ENCODE measurements around the gene ASTL. TPM values are rescaled to one million over a fixed set of nuclear protein-coding genes. Genes with fewer than 3 reads are reported as not detected.
A peak's percentile ranks its signal among the peaks of the same experiment; 100 is the strongest.

The ASTL gene
- total and polyA plus RNA-seq, 9 of the 15 experiments (the other 6 are each of a cell fraction or from before 2014, with no cell fraction given), result not detected

GRCh38 chr2:96103187-96103601 is 35.1 kb downstream of the ASTL start:
- ATAC-seq (peak; percentile 17; the same call in 1 of the 3 replicates), FAIRE-seq (no peak), DNase-seq (ENCODE audit: extremely low read depth in 1 of 4, low spot score in 3 of 4) (no peak)
- CTCF ChIA-PET (ENCODE audit: low intra/inter-chr PET ratio), result no interaction called here
- H3K4me1 ChIP-seq (replicated peaks in 1 of 2; ENCODE audit: control insufficient read depth in 2 of 2, insufficient read depth in 2 of 2, low read length in 2 of 2), result peaks cover 0 to 8% of the 10 kb centered on the region in 2 experiments; a peak in 1 of 5 replicates
- no peaks in the 10 kb centered on the region for H3K79me2 ChIP-seq (ENCODE audit: control insufficient read depth, insufficient read depth, low read length)
- no peak overlapping the region for H3K9ac ChIP-seq (ENCODE audit: insufficient read depth in 1 of 2, low read depth in 2 of 2, low read length in 2 of 2)
- H3K4me3 ChIP-seq, result no peak overlapping the region
- H3K36me3 ChIP-seq (ENCODE audit: control insufficient read depth, insufficient read depth, low read length), result no peaks in the 10 kb centered on the region
- H3K27ac ChIP-seq (ENCODE audit: extremely low read depth, low read depth, low read length), result no peak overlapping the region
- H3K9me1 ChIP-seq (ENCODE audit: control insufficient read depth, insufficient read depth, low read length), result no peaks in the 10 kb centered on the region
- in situ Hi-C loops (cut with MboI) (no loop called here), intact Hi-C loops (cut with micrococcal nuclease) (no loop called here)
- no peaks in the 10 kb centered on the region for H3K9me3 ChIP-seq (replicated peaks; ENCODE audit: control insufficient read depth, insufficient read depth, low read depth, low read length)
- H4K20me1 ChIP-seq (replicated peaks; ENCODE audit: control insufficient read depth, insufficient read depth, low read length), result peaks cover 3% of the 10 kb centered on the region; the same call in 1 of the 2 replicates
- H3K27me3 ChIP-seq (ENCODE audit: control insufficient read depth in 2 of 2, insufficient read depth in 2 of 2, low read length in 2 of 2), result peaks cover 0 to 29% of the 10 kb centered on the region in 2 experiments; a peak in 3 of 5 replicates
- no peak overlapping the region for H2AFZ ChIP-seq (ENCODE audit: low read depth, low read length)
- BruUV-seq (replicated peaks), result no TSS peak
- 11% methylated on average over 8 of the region's 8 CpGs for WGBS (ENCODE audit: insufficient coverage, low coverage, missing lambda C conversion rate)
- no peak overlapping the region for H3K4me2 ChIP-seq (ENCODE audit: insufficient read depth, low read length)
- POLR2A ChIA-PET, result no interaction called here
- TF ChIP-seq TAF1 (IDR thresholded peaks at IDR 0.05; ENCODE audit: control insufficient read depth, extremely low read depth, insufficient read depth, low read length, severe bottlenecking) (no peak), PCBP1 (IDR thresholded peaks at IDR 0.05; ENCODE audit: low read depth, low read length, poor library complexity, severe bottlenecking) (no peak), NR4A1 (CRISPR knock-in tag; IDR thresholded peaks at IDR 0.05) (no peak), NR4A1 (tag; IDR thresholded peaks at IDR 0.05) (no peak)

GRCh38 chr2:96102596-96103186 is 35.6 kb downstream of the ASTL start:
- CTCF ChIA-PET (ENCODE audit: low intra/inter-chr PET ratio), result no interaction called here
- ATAC-seq (no peak), FAIRE-seq (no peak), DNase-seq (ENCODE audit: extremely low read depth in 1 of 4, low spot score in 3 of 4) (no peak)
- Histone ChIP-seq H3K27ac (ENCODE audit: extremely low read depth, low read depth, low read length) (no peak overlapping the region), H3K9me1 (ENCODE audit: control insufficient read depth, insufficient read depth, low read length) (no peaks in the 10 kb centered on the region), H3K4me2 (ENCODE audit: insufficient read depth, low read length) (no peak overlapping the region), H3K79me2 (ENCODE audit: control insufficient read depth, insufficient read depth, low read length) (no peaks in the 10 kb centered on the region), H3K27me3 (ENCODE audit: control insufficient read depth in 2 of 2, insufficient read depth in 2 of 2, low read length in 2 of 2) (peaks cover 0 to 26% of the 10 kb centered on the region in 2 experiments; a peak in 3 of 5 replicates), H3K4me3 (no peak overlapping the region), H2AFZ (ENCODE audit: low read depth, low read length) (no peak overlapping the region), H4K20me1 (replicated peaks; ENCODE audit: control insufficient read depth, insufficient read depth, low read length) (peaks cover 3% of the 10 kb centered on the region; the same call in 1 of the 2 replicates), H3K4me1 (replicated peaks in 1 of 2; ENCODE audit: control insufficient read depth in 2 of 2, insufficient read depth in 2 of 2, low read length in 2 of 2) (peaks cover 0 to 8% of the 10 kb centered on the region in 2 experiments; a peak in 1 of 5 replicates), H3K9ac (ENCODE audit: insufficient read depth in 1 of 2, low read depth in 2 of 2, low read length in 2 of 2) (no peak overlapping the region), H3K36me3 (ENCODE audit: control insufficient read depth, insufficient read depth, low read length) (no peaks in the 10 kb centered on the region), H3K9me3 (replicated peaks; ENCODE audit: control insufficient read depth, insufficient read depth, low read depth, low read length) (no peaks in the 10 kb centered on the region)
- TF ChIP-seq ZNF140 (CRISPR knock-in tag; IDR thresholded peaks at IDR 0.05) (no peak), HMGXB4 (CRISPR knock-in tag; IDR thresholded peaks at IDR 0.05) (no peak), RAD21 (CRISPR knock-in tag; conservative IDR thresholded peaks at IDR 0.05 in 1 of 2, IDR thresholded peaks at IDR 0.05 in 1 of 2) (no peak), ZNF655 (CRISPR knock-in tag; IDR thresholded peaks at IDR 0.05) (no peak), FOXJ3 (CRISPR knock-in tag; IDR thresholded peaks at IDR 0.05) (no peak), RBM34 (IDR thresholded peaks at IDR 0.05; ENCODE audit: borderline replicate concordance, insufficient read depth, low read length) (no peak), HCFC1 (IDR thresholded peaks at IDR 0.05; ENCODE audit: low read depth, low read length) (no peak), SMAD1 (IDR thresholded peaks at IDR 0.05; ENCODE audit: low read depth, low read length, partially characterized antibody) (no peak)
- BruUV-seq (replicated peaks), result no TSS peak
- in situ Hi-C loops (cut with MboI) (no loop called here), intact Hi-C loops (cut with micrococcal nuclease) (no loop called here)
- WGBS (ENCODE audit: insufficient coverage, low coverage, missing lambda C conversion rate), result 3% methylated on average over 14 of the region's 15 CpGs
- POLR2A ChIA-PET, result interaction anchor here (0.7 to 1.0 kb wide), 2 partner anchors 10 to 76 kb away, joined by 3 to 4 read pairs; no protein-coding TSS in a partner anchor
